ENCODE data around the gene PITPNM1.

The PITPNM1 gene

DNA sequence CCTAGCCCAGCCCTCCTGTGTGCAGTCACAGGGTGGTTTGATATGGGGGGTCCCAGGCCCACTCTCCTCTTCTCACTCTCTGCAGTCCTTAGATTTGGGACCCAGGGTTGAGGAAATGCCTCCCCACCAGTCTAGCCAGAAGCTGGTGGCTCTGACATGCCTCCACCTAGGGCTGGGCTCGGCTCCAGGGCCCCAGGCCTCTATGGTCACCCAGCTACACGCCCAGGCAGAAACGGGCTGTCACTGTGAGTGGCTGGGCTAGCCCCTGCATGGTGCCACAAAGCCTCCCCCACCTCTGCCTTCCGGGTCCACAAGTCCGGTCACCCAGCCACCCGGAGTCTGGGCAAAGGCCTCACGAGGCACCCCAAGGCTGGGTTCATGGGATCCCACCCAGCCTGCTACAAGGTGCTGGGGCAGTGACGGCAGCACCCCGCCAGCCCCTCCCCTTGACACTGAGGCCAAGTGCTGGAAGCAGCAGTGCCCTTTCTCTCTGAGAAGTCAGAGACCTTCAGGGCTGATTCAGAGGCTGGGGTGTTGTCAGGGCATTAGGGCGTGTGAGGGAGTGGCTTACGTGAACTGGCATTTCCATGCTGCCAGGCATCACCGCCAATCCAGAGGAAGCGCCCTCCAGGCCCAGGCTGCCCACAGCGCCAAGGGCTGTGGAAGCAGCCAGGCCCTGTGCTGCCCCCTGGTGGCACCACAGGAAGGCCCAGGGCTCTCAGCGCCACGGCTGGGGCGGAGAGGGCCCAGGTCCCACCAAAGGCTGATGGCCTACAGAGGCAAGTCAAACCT, 638 bp upstream of the PITPNM1 start:
- peak; percentile 47 for DNase-seq (ENCODE audit: low read depth)

DNA sequence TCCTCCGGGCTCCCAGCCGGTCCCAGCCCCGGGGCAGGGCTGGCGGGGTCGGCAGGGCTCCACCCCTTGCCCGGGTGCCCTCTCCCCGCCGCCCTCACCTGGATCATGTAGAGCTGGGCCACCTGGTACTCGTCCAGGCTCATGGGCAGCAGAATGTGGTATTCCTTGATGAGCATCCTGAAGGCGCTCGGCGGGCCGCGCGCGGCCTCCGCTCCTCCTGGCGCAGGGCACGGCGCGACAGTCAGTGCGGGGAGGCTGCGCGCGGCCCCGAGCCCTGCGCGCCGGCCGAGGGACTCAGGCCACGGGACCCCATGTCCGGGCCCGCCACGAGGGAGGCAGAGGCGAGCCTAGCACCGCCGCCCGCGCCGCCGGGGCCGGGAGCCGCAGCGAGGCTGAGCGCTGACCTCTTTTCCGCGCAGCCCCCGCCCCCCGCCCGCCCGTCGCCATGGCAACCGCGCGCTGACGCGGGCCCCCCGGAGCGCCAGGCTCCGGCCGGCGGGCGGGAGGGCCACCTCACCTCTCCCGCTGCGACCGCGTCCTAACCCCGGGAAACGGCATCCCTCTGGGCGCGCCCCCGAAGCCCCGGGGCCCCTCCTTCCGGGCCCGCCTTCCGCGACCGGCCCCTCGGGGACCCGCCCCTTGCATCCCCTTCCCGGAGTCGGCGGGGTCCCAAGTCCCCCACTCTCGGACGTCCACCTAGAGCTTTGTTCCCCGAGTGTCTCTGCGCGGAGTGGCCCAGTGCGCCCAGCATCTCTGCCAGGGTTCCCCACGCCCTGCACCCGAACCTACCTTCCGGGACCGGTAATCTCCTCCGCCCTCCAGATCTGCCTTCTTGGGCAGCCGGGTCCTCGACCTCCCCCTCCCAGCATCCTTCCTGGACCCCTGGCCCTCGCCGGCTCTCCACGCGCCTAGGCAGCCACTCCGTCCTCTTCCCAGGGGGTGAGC, 886 bp downstream of the PITPNM1 start:
- DNase-seq (ENCODE audit: low read depth), result no peak
- peak overlapping the region; percentile 60 for H3K4me3 ChIP-seq (ENCODE audit: low read depth, low read length)

More for the DNA sequence above, 638 bp upstream of the PITPNM1 start:
- H3K4me3 ChIP-seq (ENCODE audit: low read depth, low read length), result peak overlapping the region; percentile 60

DNA sequence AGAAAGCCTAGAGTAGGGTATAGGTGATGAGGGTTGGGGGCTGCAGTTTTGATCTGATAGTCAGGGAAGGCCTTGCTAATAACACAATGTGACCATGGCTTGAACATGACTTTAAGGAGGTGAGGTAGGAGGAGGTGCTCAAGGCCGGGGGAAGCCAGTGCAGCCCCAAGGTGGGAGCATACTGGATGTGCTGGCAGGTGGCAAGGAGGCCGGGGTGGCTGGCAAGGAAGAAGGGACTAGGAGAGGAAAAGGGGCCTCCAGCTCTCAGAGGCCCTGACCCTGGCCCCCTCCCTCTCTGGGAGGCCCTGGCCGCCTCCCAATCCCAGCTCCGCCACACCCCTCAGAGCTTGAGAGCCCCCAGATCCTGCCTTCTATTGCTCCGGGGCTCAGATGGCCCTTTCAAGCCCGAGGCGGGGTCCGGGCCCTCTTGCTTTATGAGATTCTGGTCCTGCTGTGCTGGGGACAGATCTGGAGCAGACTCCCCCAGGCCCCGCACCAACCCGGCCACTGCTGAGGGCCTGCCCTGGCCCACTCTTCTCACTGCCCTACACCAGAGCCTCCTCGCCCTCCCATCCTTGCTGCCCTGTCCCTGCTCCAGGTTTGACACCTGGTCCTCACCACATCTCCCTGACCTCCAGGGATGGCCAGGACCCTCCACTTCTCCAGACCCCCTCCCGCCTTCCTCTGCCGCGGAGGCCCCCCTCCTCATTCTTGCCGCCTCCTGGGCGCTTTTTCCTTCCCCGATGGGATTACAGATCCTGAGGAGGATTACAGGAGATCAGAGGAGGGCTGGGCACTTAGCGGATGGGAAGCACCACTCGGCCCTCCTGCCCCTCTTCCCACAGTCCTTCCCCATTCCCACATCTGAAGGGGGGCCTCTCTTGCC, 1.8 kb downstream of the PITPNM1 start:
- peak overlapping the region; percentile 60 for H3K4me3 ChIP-seq (ENCODE audit: low read depth, low read length)
- DNase-seq (ENCODE audit: low read depth), result no peak

DNA sequence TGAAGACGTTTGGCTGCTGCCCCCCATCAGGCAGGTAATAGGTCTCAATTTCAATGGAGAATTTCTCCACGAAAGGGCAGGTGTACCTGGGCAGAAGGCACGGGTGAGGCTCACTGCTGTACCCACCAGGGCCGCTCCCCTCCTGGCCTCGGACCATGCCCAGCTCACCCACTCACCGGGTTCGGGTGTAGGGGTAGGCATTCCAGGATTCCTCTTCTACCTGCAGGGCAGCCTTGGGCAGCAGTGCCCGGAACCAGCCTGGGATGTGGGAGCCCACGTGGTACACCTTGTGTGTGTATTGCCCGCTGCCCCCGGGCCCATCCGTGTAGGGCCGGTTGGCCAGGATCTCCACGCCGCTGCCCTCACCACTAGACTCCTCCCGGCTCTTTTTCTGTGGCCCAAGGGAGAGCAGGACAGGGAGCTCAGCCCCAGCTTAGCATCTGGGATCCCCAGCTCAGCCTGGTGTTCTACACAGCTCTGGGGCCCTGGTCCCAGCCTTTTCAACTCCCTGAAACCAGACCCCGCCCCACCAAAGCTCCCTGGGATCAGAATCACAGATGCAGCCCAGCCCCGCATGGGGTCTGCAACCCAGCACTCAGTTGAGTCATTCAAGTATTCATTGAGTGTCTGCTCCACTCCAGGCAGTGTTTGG, 2.7 kb downstream of the PITPNM1 start:
- H3K4me3 ChIP-seq (ENCODE audit: low read depth, low read length), result no peak overlapping the region

DNA sequence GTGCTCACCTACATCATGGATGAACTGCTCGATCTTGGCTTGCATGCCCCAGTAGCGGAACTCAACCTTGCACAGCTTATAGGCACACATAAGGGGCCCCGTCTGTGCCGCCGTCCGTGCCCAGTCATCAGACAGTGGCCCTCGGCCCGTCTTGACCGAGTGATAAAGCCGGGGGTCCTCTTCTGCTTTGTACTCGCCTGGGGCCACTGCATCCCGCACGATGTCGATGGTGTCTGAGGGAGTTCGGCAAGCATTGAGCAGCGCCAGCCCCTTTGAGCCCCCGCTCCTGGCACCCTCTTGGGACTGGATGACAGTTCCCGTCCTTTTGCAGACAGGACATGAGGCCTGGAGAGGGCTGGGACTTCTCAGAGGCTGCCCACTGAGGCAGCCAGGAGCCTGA, 3.3 kb downstream of the PITPNM1 start:
- no peak for DNase-seq (ENCODE audit: low read depth)

More for the DNA sequence above, 2.7 kb downstream of the PITPNM1 start:
- DNase-seq (ENCODE audit: low read depth), result no peak

DNA sequence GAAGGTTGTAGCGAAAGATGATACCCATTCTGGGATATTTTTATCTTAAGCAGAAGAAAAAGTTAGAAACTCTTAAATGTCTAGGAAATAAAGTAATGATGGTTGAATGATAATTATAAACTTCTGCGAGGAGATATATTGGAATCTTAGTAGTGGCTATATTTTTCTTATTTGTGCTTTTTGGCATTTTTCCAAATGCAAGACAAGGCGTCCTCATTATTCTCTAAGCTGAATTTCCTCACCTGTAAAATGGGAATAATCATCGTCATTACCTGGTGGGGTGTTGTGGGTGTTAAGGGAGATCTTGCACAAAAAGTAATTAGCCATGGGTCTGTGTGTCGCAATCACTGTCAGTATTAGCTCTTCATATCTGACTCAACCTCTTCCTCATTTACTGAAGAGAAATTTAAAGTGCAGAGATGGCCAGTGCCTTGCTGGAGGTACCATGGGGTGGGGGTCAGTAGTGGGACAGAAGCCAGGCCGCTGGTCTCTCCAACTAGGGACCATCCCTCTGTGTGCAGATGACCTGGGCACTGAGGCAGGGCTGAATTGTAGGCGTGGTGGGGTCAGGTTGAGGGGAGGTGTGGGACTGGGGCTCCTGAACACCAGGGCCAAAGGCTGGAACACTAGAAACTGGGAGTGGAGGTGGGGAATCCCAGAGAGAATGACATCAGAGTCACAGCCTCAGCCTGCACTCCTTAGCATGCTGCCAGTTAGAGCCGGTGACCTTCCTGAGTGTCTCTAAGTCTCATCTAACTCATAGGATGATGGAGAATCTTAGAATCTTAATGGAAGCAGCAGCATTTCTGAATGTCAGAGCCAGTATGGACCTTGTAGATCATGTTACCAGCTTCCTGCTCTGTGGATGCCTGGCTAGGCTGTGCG, 4.1 kb downstream of the PITPNM1 start:
- DNase-seq (ENCODE audit: low read depth), result no peak
- no peak overlapping the region for H3K4me3 ChIP-seq (ENCODE audit: low read depth, low read length)

More for the DNA sequence above, 3.3 kb downstream of the PITPNM1 start:
- no peak overlapping the region for H3K4me3 ChIP-seq (ENCODE audit: low read depth, low read length)

DNA sequence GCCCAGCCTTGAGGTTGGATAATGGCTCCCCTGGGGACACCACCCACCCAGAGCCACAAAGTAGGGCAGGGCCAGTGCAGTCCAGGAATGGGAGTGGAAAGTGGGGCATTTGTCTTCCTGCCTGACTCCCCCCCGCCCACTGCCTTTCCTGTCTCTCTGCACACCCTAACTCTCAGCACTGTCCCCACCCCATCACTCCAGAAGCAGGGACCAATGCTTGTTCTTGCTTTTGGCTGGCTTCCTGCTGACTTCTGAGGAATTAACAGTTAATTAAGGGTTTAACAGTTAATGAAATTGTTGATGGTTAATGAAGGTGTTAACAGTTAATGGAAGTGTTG, 4.7 kb downstream of the PITPNM1 start:
- no peak overlapping the region for H3K4me3 ChIP-seq (ENCODE audit: low read depth, low read length)
- no peak for DNase-seq (ENCODE audit: low read depth)

DNA sequence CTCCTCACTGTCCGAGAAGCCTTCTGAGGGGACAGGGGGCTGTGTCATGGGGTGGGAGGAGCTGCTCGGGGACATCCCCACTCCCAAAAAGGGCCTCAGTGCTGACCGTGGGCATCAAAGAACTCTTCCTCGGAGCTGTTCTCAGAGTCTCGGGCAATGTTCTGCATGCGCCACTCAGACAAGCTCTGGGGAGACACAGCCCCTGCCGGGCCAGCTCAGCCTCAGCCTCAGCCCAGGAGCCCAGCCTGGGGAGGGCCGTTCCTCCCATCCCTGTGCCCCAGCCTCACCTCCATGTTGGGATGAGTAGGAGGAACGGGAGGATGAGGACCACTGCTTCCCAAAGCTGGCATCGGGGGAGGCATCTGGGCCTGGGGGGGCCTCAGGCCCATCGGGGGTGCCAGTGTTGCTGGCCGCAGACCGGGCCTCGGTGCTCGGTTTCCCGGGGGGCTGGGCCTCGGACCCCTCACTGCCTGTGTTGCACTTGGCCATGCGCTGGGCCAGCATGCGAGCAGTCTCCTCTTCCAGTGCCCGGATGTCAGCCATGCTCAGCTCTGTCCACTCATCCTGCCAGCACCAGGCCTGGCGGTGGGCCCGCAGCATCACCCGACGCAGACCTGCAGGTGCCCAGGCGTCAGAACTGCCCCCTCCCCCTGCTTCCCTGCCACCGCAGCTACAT, 5.2 kb downstream of the PITPNM1 start:
- no peak for DNase-seq (ENCODE audit: low read depth)
- H3K4me3 ChIP-seq (ENCODE audit: low read depth, low read length), result no peak overlapping the region

DNA sequence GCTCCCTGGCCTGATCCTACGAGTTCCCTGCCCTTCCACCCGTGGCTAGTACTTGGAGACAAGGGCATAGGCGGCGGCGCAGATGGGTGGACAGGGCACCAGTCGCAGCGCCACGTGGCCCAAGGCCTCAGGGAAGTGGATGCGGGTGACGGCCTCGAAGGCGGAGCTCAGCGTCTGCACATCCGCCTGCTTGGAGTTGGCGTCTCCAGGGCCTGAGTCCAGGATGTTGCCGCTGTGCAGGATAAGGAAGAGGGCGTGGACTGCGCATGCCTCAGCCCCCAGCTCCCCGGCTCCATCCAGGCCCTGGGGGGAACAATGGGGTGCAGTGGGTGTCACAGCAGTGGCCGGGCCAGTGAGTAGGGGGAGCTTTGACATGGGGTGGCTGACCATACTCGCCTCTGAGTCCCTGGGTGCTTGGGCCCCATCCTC, 6.6 kb downstream of the PITPNM1 start:
- no peak for DNase-seq (ENCODE audit: low read depth)
- no peak overlapping the region for H3K4me3 ChIP-seq (ENCODE audit: low read depth, low read length)

DNA sequence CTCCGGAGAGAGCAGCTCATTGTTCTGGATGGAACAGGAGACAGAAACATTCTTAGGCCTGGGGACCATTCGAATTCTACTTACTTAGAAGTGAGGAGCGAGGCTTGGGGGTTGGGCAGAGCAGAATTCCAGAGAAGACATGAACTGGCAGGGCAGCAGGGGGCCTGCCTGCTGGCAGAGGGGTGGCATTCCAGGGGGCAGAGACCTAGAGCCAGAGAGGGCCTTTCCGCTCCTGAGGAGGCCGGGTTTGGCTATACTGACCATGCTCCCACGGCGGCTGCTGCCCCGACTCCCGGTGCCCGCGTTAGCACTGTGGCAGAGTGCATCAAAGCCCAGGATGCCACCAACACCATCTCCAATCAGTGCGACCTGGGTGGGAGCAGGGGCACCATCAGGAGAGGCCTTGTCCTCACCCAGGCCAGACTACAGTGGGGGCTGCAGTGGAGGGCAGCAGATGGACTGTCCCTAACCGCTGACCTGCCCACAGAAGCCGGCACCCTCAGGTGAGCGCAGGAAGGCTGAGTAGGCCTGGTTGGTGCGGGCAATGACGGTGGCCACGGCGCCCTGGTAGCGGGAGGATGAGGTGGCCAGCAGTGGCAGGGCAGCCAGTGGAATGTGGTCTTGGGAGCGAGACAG, 7.4 kb downstream of the PITPNM1 start:
- no peak for DNase-seq (ENCODE audit: low read depth)
- no peak overlapping the region for H3K4me3 ChIP-seq (ENCODE audit: low read depth, low read length)

DNA sequence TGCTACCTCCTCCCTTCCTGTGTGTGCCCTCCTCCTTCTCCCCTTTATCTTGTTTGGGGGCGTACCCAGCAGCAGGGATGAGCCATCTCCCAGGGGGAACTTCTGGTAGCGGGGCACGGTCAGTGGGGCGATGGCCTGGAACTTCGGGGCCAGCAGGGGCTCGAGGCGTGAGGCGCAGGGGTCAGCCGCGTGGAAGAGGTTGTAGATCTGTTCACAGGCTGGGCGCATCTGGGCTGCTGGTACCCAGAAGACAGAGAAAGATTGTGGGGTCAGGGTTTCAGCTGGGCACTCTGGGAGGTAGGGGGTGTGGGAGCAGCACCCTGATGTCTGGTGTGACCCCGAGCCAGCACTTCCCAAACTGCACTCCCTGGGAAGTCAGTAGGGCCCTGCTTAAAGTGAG, 9.1 kb downstream of the PITPNM1 start:
- no peak overlapping the region for H3K4me3 ChIP-seq (ENCODE audit: low read depth, low read length)
- no peak for DNase-seq (ENCODE audit: low read depth)

DNA sequence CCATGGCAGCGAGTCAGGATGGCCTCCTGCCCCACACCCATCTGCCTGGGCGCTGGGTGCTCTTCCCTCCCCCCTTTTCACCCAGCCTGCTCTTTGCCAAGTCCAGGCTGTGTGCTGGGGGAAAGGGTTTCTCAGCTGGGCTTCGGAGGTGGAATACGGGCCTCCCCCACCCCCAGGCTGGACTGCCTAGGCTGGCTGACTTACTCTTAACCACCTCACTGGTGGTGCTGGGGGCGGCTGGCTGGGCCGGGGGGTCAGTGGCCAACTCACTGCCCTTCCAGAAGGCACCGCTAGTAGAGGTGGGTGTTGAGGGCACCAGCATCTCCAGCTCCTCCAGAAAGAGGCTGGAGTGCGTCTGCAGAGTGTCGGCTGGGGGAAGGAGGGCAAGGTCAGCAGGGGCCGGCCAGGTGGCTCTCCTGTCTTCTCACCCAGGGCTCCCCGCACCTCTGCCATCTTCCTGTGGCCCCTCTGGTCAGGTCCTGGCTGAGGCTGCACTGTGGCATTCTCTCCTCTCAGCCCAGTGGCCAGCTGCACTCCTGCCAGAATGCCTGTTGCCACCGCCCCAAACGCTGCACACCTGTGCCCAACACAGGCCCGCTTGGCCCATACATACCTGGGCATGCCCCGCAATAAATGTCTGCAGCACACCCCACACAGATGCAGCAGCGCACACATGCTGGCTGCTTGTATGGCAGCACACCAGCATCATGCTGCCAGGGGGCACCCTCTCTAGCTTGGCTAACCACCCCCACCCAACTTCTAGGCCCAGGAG, 9.7 kb downstream of the PITPNM1 start:
- no peak for DNase-seq (ENCODE audit: low read depth)
- H3K4me3 ChIP-seq (ENCODE audit: low read depth, low read length), result no peak overlapping the region

DNA sequence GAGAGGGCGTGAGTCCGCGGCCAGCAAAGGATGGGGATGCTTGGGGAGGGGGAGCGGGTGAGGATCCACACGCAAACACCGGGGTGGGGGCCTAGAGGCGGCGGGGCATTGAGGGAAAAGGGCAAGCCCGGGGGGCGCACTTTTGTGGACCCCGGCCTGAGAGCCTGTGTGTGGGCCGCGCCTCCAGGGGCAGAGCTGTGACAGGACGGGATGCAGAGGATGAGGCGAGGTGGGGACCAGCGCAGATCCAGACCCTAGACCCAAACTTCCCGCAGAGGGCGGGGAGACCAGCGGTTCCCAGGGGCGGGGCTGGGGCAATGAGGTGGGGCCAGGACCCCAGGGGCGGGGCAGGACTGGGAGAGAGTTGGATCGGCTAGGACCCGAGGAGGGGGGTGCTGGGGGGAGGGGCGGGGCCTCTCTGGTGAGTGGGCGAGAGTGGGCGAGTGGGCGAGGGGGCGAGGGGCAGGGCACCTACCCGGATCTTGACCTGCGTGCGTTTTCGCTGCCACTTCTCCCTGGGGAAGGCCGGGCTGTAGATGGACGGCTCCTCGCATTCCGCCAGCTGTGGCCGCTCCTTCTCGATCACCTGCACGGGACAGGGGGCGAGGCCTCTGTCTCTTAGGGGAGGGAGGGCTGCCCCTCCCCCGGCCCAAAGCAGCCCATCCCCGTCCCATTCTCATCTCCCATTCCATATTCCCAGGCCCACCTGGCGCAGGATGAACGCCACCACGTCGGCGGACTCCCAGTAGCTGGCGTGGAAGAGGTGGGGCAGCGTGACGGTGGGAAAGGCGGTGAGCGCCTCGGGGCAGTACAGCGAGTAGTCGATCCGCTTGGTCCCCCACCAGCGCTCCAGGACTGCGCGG, 10.6 kb downstream of the PITPNM1 start:
- H3K4me3 ChIP-seq (ENCODE audit: low read depth, low read length), result no peak overlapping the region
- no peak for DNase-seq (ENCODE audit: low read depth)

DNA sequence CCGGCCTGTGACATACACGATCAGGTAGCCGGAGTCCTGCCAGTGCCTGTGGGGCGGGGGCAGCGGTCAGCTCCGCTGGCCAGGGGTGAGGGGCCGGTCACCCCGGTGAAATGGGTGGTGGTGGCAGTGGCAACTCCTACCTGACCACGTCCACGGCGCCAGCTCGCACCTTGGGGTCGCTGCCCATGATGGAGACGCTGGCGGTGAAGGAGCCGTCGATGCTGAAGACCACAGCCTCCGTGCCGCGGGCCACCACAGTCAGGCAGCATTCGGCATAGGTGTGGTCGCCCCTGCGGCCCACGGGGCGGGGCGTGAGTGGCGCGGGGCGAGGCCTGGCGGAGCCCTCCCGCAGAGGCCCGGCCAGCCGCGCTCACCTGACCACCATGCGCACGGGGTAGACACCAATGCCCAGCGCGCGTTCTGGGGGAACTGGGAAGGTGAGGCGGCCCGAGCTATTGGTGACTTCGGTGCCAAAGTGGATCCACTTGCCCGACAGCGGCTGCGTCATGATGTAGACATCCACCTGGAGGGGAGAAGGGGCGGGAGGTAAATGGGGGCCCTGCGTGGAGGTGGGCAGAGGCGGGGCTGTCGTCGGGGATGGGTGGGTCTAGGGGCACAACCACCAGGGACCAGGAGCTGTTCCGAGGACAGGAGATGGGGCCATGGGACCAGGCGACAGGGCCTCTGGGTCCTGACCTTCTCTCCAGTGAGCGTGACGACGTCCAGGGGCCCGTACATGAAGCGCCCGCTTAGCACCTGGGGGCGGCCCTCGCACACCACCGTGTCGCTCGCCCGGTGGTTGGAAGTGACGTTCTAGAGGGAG, 11.4 kb downstream of the PITPNM1 start:
- no peak overlapping the region for H3K4me3 ChIP-seq (ENCODE audit: low read depth, low read length)
- no peak for DNase-seq (ENCODE audit: low read depth)

Data from skeletal muscle cell (primary cell).